ENCODE results near the gene APOLD1.

The APOLD1 gene

DNA sequence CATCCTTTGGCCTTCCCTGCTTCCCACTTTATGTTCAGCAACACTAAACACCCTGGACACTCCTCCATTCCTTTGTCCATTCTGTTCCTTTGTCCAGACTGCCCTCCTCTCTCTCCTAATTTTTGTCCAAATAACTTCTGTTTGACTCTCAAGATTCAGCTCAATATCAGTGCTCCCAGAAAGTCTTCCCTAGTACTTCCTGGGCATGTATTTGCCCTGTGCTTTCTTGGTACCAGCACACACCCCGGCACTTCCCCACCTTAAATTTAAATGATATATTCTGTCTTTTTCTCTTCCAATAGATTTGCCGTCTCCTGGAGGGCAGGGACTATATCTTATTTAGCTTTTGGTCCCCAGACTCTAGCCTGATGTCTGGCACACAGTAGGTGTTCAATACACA, 6.5 kb upstream of the APOLD1 start:
- Histone ChIP-seq H3K27me3 (ENCODE audit: insufficient read depth, low read depth, severe bottlenecking) (no peaks in the 10 kb centered on the region), H3K36me3 (no peaks in the 10 kb centered on the region), H3K4me3 (ENCODE audit: low read depth, low read length) (no peak overlapping the region), H3K27ac (no peak overlapping the region), H3K9me3 (ENCODE audit: severe bottlenecking) (no peaks in the 10 kb centered on the region)
- no peak for DNase-seq
- TF ChIP-seq, protein P1, sequence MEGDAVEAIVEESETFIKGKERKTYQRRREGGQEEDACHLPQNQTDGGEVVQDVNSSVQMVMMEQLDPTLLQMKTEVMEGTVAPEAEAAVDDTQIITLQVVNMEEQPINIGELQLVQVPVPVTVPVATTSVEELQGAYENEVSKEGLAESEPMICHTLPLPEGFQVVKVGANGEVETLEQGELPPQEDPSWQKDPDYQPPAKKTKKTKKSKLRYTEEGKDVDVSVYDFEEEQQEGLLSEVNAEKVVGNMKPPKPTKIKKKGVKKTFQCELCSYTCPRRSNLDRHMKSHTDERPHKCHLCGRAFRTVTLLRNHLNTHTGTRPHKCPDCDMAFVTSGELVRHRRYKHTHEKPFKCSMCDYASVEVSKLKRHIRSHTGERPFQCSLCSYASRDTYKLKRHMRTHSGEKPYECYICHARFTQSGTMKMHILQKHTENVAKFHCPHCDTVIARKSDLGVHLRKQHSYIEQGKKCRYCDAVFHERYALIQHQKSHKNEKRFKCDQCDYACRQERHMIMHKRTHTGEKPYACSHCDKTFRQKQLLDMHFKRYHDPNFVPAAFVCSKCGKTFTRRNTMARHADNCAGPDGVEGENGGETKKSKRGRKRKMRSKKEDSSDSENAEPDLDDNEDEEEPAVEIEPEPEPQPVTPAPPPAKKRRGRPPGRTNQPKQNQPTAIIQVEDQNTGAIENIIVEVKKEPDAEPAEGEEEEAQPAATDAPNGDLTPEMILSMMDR (IDR thresholded peaks at IDR 0.05; ENCODE audit: low read depth, low read length), result no peak

DNA sequence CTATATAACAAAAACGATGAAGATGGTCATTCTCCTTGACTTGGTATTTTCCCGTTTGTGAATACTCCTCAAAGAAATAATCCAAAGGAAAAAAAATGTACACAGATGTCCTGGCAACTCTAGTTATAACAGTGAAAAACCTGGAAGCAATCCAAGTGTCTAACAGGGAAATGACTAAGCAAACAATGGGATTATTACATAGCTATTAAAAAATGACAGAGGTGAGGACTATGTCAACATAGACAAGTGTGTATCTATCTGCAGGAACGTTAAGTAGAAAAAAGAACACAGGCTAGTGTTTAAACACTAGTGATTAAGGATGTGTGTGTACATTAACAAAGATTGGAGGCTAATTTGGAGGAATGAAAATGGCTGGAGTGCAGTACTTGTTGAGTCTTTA, 5.9 kb upstream of the APOLD1 start:
- Histone ChIP-seq H3K9me3 (ENCODE audit: severe bottlenecking) (no peaks in the 10 kb centered on the region), H3K27me3 (ENCODE audit: insufficient read depth, low read depth, severe bottlenecking) (no peaks in the 10 kb centered on the region), H3K36me3 (no peaks in the 10 kb centered on the region), H3K4me3 (ENCODE audit: low read depth, low read length) (no peak overlapping the region), H3K27ac (no peak overlapping the region)
- DNase-seq, result no peak
- TF ChIP-seq, protein P1 (IDR thresholded peaks at IDR 0.05; ENCODE audit: low read depth, low read length), result no peak

DNA sequence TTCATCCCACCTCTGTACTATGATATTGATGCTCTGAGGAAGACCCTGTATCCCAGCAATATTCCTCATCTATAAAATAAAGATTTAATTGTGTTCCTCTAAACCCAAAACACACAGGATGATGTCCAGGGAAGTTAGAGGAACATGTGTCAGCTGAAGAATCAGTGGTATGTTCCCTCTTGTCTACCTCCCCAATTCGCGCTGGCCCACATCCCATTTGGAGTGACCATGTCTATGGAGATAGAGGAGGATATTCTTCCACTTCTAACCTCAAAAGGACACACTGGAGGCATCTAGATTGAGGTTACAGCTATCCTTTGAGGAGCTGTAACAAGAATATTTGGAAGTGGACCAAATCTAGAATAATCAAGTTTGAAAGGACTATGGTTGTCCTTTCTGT, 1.3 kb upstream of the APOLD1 start:
- H3K4me3 ChIP-seq (ENCODE audit: low read depth, low read length), result no peak overlapping the region
- H3K36me3 ChIP-seq, result no peaks in the 10 kb centered on the region
- TF ChIP-seq, protein P1 (IDR thresholded peaks at IDR 0.05; ENCODE audit: low read depth, low read length), result no peak
- no peaks in the 10 kb centered on the region for H3K27me3 ChIP-seq (ENCODE audit: insufficient read depth, low read depth, severe bottlenecking)
- no peaks in the 10 kb centered on the region for H3K9me3 ChIP-seq (ENCODE audit: severe bottlenecking)
- no peak for DNase-seq
- no peak overlapping the region for H3K27ac ChIP-seq

DNA sequence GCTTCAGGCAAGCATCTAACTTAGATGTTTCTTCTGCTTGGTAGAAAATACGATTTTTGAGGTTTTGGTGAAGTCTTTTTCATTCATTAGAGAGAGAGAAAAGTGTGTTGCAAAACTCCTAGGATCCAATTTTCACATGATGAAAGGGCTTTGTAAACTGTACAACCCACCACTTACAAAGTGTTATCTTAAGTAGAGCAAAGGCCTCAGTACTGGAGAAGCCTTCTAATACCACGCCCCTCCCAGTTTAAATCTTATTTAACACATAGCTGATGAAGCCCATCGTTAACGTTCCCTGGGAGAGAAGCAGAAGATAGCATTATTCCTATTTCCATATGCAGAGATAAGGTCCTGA, 869 bp downstream of the APOLD1 start:
- Histone ChIP-seq H3K36me3 (no peaks in the 10 kb centered on the region), H3K27ac (peak overlapping the region; percentile 81; the same call in 1 of the 2 replicates), H3K9me3 (ENCODE audit: severe bottlenecking) (no peaks in the 10 kb centered on the region), H3K4me3 (ENCODE audit: low read depth, low read length) (peak overlapping the region; percentile 49), H3K27me3 (ENCODE audit: insufficient read depth, low read depth, severe bottlenecking) (no peaks in the 10 kb centered on the region)
- DNase-seq, result no peak
- TF ChIP-seq, protein P1 (IDR thresholded peaks at IDR 0.05; ENCODE audit: low read depth, low read length), result no peak

DNA sequence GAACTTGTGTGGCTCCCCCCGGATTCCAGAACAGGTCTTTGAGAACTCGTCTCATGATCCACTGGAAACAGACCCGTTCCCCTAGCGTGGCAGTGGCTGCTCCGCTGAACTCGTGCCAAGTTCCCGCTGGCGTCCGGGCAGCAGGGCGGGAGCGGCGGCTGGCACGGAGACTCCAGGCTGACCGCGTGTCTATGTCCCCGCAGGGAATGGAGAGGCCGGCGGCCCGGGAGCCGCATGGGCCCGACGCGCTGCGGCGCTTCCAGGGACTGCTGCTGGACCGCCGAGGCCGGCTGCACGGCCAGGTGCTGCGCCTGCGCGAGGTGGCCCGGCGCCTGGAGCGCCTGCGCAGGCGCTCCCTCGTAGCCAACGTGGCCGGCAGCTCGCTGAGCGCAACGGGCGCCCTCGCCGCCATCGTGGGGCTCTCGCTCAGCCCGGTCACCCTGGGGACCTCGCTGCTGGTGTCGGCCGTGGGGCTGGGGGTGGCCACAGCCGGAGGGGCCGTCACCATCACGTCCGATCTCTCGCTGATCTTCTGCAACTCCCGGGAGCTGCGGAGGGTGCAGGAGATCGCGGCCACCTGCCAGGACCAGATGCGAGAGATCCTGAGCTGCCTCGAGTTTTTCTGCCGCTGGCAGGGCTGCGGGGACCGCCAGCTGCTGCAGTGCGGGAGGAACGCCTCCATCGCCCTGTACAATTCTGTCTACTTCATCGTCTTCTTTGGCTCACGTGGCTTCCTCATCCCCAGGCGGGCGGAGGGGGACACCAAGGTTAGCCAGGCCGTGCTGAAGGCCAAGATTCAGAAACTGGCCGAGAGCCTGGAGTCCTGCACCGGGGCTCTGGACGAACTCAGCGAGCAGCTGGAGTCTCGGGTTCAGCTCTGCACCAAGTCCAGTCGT, 1.5 kb downstream of the APOLD1 start:
- DNase-seq, result peak; percentile 58
- no peaks in the 10 kb centered on the region for H3K9me3 ChIP-seq (ENCODE audit: severe bottlenecking)
- TF ChIP-seq, protein P1 (IDR thresholded peaks at IDR 0.05; ENCODE audit: low read depth, low read length), result no peak
- H3K36me3 ChIP-seq, result no peaks in the 10 kb centered on the region
- no peaks in the 10 kb centered on the region for H3K27me3 ChIP-seq (ENCODE audit: insufficient read depth, low read depth, severe bottlenecking)
- H3K27ac ChIP-seq, result peak overlapping the region; percentile 81
- H3K4me3 ChIP-seq (ENCODE audit: low read depth, low read length), result peak overlapping the region; percentile 49

DNA sequence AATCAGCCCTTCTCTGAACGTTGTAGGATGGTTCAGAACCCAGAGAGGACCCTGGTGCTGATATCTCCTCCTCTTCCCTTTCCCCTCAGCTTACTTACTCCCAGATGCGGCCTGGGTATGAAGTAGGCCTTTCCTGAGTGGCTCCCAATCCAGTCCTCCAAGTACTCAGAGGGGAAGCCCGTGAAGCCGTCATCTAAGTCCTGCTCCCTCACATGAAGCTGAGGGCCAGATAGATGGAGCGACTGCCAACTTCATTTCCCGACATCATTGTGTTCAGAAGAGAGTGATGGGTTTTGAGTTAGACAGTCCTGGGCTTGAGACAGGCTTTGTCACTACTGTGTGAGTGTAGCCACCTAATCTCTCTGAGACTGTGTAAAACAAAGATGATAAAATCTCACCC, 2.7 kb downstream of the APOLD1 start:
- TF ChIP-seq, protein P1 (IDR thresholded peaks at IDR 0.05; ENCODE audit: low read depth, low read length), result no peak
- DNase-seq, result no peak
- Histone ChIP-seq H3K9me3 (ENCODE audit: severe bottlenecking) (no peaks in the 10 kb centered on the region), H3K4me3 (ENCODE audit: low read depth, low read length) (no peak overlapping the region), H3K27ac (no peak overlapping the region), H3K27me3 (ENCODE audit: insufficient read depth, low read depth, severe bottlenecking) (no peaks in the 10 kb centered on the region), H3K36me3 (no peaks in the 10 kb centered on the region)
